GM20431 (cell line): Measurements from ENCODE around the gene DNAJC3.

Experiments
- in situ Hi-C: fragments of 300-500 bp; cut with MseI, MboI; formaldehyde crosslinking; loops from one replicate; pipeline ENCODE4 v1.15.0; 2020; ENCODE audit warnings: low sequenced_read_pairs; ENCODE audit not compliant: unreplicated experiment

DNAJC3 gene

GRCh38 chr13:95676762-95677563, at the start of gene DNAJC3:
DNAJC3 (plus strand) TSS chr13:95677139; CDS start chr13:95677256, 117 bp downstream.
- in situ Hi-C loops, result no loop called here

GRCh38 chr13:95627590-95627989, 49.3 kb upstream of the DNAJC3 start:
- in situ Hi-C loops, result loop anchor here (25.0 kb wide), 1 partner anchor 210 kb away; no protein-coding TSS in a partner anchor

GRCh38 chr13:95628488-95628887, 48.5 kb upstream of the DNAJC3 start:
- in situ Hi-C loops, result loop anchor here (25.0 kb wide), 1 partner anchor 209 kb away; no protein-coding TSS in a partner anchor

- in situ Hi-C loops, result loop anchor here (25.0 kb wide), 1 partner anchor 208 kb away; no protein-coding TSS in a partner anchor
Observed at GRCh38 chr13:95629071-95629470, 47.9 kb upstream of the DNAJC3 start.

GRCh38 chr13:95630593-95630992, 46.3 kb upstream of the DNAJC3 start:
- in situ Hi-C loops, result loop anchor here (25.0 kb wide), 1 partner anchor 207 kb away; no protein-coding TSS in a partner anchor

GRCh38 chr13:95636853-95637252, 40.1 kb upstream of the DNAJC3 start:
- in situ Hi-C loops, result loop anchor here (25.0 kb wide), 1 partner anchor 200 kb away; no protein-coding TSS in a partner anchor

- in situ Hi-C loops, result loop anchor here (25.0 kb wide), 1 partner anchor 196 kb away; no protein-coding TSS in a partner anchor
Observed at GRCh38 chr13:95641291-95642027, 35.5 kb upstream of the DNAJC3 start.

- in situ Hi-C loops, result loop anchor here (25.0 kb wide), 1 partner anchor 195 kb away; no protein-coding TSS in a partner anchor
Observed at GRCh38 chr13:95642028-95642621, 34.8 kb upstream of the DNAJC3 start.

GRCh38 chr13:95642999-95643398, 33.9 kb upstream of the DNAJC3 start:
- in situ Hi-C loops, result loop anchor here (25.0 kb wide), 1 partner anchor 194 kb away; no protein-coding TSS in a partner anchor

GRCh38 chr13:95643571-95643935, 33.4 kb upstream of the DNAJC3 start:
- in situ Hi-C loops, result loop anchor here (25.0 kb wide), 1 partner anchor 194 kb away; no protein-coding TSS in a partner anchor

GRCh38 chr13:95643936-95644598, 32.9 kb upstream of the DNAJC3 start:
- in situ Hi-C loops, result loop anchor here (25.0 kb wide), 1 partner anchor 193 kb away; no protein-coding TSS in a partner anchor

- in situ Hi-C loops, result loop anchor here (25.0 kb wide), 1 partner anchor 193 kb away; no protein-coding TSS in a partner anchor
Observed at GRCh38 chr13:95644601-95645052, 32.3 kb upstream of the DNAJC3 start, which contains the start of gene DZIP1. DZIP1 (minus strand) TSS chr13:95644706; CDS start chr13:95642029, 2,677 bp downstream.

GRCh38 chr13:95647321-95647720, 29.6 kb upstream of the DNAJC3 start:
- in situ Hi-C loops, result loop anchor here (25.0 kb wide), 1 partner anchor 190 kb away; no protein-coding TSS in a partner anchor

- in situ Hi-C loops, result no loop called here
Observed at GRCh38 chr13:95650696-95651095, 26.2 kb upstream of the DNAJC3 start.

- in situ Hi-C loops, result no loop called here
Observed at GRCh38 chr13:95652244-95652764, 24.6 kb upstream of the DNAJC3 start.

GRCh38 chr13:95652821-95653220, 24.1 kb upstream of the DNAJC3 start:
- in situ Hi-C loops, result no loop called here

GRCh38 chr13:95656386-95657015, 20.4 kb upstream of the DNAJC3 start:
- in situ Hi-C loops, result no loop called here

GRCh38 chr13:95659500-95659899, 17.4 kb upstream of the DNAJC3 start:
- in situ Hi-C loops, result no loop called here
